ENCODE measurements around the gene CCDC30.
"Not testable (repeated sequence)": the region's sequence is repeated elsewhere in the genome, so short reads cannot be mapped to it uniquely, and the experiment has no call there.

The CCDC30 gene

DNA sequence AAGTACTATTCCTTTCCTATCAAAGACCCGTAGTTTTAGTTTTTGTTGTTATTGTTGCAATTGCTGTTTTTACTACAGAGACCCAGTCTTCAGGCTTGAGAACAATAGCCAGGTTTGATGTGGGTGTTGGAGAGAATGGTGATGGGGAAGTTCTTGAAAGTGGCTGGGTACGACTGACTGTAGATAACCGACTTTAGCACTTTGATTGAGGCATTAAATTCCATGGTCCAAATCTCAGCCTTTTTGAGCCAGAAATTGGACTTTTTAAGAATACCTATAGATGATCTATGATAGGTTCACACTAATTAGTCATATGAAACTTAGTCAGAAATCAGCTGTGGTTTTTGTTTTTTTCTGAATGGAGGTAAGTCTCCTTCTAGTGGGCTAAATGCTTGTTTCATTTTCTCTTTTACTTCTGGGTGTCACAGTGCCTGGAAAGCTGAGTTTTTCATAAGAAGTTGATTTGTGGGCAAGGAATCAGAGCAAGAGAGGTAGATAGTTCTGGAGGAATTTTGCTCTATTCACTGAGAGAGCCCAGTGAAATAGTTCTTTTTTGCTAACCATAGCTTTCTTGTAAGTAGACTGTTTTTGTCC, 197.9 kb downstream of the CCDC30 start:
- DNase-seq = peak; percentile 24

DNA sequence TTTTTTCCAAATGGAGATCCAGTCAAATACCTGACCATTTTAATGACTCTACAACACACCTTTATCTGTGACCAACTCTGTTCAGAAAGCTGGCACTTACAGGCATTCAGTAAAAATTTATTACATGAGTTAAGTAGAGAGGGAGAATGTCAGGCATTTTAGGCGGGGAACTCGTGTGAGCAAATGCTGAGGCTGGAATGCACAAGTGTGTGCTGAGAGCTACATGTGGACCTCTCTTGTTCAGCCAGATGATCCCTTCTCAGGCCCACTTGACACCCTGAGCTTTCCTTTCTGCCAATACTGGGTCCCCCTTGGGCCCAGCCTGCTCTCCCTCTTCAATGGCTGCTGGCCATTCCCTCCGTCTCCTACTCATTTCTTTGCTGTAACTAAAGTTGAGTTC, 206.8 kb downstream of the CCDC30 start:
- DNase-seq = no peak

DNA sequence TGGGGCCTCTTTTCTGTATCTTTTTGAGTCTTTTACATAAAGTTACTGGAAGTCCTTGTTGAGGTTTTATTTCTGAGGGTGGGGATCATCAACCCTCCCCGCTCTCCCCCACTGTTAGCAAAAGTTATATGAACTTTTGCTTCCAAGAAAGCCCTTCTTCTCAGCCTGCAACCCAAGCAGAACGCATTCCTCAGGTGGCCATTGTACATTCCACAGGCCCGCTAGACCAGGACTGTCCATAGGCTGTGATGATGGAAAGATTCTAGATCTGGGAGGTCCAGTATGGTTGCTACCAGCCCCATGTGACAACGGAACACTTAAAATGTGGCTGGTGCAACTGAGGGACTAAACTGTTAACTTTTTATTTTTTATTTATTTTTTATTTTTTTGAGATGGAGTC, 207.3 kb downstream of the CCDC30 start:
- no peak for DNase-seq

DNA sequence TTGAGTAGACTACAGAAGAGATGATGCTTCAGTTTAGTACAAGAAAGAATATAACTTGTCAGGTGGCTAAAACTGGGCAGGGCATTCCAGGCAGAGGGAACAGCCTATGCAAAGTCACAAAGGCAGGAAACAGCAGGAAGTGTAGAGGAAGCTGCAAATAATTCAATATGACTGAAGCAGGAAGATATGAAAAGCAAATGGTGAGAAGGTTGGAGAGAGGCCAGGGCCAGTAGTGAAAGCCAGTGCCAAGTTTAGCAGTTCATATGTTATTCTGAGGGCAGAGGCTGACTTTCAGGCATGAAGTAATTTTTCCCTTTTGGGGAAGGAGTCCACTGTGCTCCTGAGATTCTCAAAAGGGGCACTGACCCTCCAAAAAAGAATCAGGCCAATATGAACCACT, 211.1 kb downstream of the CCDC30 start:
- no peak for DNase-seq

DNA sequence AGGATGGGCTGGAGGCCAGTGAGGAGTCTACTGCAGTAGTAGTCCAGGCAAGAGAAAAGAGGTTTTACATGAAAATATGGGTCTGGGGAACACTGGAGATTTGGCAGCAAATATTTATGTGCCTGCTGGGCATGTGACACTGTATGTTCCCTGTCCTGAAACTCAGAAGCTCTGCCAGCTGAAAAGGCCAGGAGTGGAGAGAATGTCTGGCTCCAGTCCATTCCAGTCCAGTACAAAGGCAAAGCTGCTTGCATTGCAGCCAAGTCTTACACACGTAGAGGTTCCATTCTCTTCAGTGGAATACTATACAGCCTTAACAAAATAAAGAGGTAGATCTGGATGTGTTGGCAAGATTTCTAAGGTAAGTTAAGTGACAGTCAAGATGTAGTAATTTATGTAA, 211.6 kb downstream of the CCDC30 start:
- DNase-seq = no peak

DNA sequence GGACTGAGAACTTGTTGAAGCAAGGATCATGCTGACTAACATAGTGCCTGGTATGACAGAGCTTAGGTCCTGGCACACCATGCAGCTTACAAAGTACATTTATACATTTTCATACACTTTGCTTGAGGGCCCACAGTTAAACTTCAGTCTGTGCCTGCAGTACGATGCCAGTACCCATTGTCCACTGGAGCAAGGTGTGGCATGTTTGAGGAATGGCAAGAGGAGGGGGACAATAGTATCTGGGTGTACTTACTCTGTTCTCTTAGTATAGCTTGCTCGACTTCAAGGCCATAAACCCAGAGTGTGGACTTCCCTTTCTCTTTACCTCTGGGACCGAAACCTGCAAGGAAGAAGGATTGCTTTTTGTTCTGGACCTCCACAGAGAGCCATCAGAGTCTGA, 212.4 kb downstream of the CCDC30 start:
- DNase-seq = no peak

DNA sequence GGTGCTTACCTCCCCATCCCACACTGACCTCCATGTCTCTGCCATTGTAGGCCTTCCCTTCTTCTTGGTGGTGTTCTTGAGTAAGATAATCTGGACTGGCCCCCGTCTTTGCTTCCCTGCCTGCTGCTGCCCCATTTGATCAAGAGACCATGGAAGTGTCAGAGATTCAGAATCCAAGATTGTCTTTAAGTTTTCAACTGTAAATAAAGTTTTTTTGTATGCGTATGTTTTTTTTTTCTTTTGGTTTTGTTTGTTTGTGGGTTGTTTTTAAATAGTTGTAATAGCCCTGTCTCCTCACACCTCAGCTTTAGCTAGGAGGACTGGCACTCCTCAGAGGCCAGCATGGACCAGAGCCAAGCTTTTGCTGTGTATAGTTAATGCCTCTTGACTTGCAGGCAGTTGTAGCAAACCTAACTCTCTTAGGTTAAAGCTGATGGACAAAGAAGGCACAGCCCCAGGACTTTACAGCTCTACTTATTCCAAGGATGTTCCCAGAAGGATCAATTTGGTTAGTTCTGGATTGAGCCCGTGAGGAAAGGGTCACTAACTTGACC, 213.5 kb downstream of the CCDC30 start:
- no peak for DNase-seq

DNA sequence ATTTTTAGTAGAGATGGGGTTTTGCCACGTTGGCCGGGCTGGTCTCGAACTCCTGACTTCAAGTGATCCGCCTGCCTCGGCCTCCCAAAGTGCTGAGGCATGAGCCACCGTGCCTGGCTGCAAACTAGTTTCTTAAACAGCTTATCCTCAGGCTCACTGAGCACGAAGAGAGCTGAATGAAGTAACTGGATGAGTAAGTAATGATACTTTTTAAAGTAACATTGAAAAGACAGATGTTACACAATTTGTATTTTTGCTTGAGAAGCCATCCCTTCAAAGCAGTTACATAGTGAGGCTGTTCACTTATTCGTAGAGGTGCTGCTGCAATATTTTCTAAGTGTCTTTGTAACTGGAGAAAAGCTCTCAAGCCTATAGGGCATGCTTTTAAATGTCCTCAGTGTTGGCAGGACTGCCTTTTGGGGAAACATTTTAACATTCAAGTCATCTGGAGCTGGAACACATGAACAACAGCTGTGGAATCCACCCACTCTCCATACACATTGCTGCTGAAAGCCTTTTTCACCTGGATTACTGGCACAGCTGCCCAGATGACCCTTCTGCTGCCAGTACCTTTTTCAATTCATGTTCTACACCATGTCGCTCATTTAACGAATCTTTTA, 216.4 kb downstream of the CCDC30 start:
- no peak for DNase-seq

DNA sequence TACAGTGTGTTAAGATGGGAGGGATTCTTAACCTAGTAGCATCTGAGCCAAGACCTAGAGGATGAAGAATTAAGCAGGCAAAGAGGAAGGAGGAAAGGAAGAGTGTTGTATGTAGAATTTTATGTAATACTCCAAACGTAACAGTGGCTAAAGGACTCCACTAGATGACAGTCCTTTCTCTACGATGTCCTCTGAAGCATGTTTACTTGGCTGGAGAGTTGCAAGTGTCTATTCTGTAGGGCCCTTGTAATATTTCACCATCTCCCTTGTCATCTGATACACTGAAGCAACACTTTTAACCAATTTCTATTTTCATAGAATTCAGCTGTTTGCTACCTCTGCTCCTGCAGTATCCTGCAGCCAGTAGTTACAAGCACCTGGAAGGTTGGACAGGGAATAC, 217.0 kb downstream of the CCDC30 start:
- DNase-seq = no peak

DNA sequence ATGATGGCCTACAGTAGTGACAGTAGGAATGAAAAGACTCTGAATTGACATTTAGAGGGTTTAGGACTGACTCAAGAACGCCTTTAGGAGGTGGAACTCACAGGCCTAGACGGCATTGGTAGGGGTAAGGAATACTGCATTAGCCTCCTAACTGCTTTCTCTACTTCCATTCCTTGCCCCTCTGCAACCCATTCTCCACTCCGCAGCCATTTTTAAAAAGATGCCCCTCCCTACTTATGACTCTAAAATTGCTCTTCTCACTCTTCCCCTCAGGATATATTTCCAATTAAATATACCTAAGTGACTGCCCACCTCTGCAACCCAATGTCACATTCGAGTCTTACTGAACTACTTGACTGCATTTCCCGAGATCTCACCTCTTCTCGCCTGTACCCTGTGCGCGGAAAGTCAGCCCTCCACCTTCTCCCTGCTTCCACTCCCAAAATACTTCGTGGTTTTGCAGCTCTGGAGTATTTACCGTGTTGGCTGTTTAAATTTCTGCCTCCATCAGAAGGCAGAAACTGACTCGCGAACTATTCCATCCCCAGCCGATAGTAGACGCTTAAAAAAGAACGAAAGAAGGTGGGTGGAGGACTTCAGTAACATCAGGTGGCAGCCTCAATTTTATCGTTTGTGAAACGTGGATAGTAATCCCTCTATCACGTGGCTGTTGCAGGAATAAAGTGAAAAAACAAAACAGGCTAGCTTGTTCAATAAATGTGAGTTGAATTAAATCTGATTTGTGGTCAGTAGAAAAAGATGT, 218.0 kb downstream of the CCDC30 start:
- peak; percentile 26 for DNase-seq

DNA sequence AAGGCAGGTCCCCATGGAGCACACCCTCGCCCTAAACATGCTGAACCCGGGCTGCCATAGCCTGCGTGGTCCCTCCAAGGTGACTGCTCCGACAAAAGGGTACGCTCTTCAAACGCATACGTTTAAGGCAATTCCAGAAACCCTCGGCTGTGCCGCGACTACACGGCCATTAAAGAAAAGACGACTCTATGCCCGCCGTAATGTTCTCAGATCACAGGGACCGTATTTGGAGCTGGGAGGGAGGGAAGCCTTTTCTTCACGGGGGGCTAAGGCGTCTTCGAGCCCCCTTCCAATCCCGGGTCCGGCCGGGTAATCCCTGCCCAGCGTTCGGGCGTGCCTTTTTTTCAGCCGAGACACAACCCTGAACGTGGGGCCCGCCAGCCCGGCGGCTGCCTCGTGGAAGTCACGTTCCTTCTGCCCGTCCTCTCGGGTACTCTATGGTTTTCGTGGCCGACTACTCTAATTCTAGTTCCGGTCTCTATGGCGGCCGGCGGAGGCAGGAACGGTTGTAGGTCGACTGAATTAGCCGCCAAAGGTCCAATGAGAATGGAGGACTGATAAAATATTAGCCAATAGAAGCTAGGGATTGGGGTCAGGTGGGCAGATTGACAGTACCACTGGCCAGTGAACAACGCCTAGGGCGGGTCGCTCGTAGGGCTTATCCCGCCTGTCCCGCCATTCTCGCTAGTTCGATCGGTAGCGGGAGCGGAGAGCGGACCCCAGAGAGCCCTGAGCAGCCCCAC, 218.8 kb downstream of the CCDC30 start, which contains the start of gene YBX1:
YBX1 (plus strand) TSS at position 678 of the 743 bp plus-strand sequence. CDS start 148 bp downstream, outside the sequence.
- DNase-seq = peak; percentile 99

DNA sequence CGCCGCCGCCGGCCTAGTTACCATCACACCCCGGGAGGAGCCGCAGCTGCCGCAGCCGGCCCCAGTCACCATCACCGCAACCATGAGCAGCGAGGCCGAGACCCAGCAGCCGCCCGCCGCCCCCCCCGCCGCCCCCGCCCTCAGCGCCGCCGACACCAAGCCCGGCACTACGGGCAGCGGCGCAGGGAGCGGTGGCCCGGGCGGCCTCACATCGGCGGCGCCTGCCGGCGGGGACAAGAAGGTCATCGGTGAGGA, 219.3 kb downstream of the CCDC30 start:
- not testable (repeated sequence) for DNase-seq

DNA sequence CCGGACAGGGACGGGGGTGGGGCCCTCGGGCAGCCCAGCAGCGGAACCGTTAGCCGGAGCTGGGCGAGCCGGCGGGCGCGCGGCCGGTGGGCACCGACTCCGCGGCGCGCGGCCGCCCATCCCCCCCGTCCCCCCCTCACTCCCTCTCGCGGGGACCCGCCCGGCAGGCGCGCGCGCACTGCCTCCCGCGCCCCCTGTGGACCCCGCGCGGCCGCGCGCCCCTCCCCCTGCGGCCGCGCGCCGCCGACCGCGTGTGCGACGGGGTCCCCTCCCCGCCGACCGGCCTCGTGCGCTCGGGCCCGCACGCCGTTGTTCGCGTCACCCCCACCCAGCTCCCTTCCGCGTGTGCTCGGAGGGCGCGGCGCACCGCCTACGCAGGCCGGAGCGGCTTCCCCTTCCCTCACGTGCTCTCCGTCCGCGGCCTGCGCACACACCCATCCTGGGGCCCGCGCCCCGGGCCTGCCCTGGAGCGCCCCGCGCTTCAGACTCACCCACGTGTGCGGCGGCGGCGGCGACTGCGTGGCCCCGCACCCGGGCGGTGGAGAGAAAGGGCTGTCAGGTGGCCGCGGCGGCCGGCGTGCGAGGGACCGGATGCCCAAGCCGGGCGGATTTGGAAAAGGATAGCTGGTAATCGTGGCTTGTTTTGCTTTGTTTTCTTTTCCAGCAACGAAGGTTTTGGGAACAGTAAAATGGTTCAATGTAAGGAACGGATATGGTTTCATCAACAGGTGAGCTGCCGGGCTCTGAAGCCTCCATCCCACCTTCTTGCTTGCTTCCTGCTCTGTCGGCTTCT, 219.8 kb downstream of the CCDC30 start:
- peak; percentile 63 for DNase-seq

DNA sequence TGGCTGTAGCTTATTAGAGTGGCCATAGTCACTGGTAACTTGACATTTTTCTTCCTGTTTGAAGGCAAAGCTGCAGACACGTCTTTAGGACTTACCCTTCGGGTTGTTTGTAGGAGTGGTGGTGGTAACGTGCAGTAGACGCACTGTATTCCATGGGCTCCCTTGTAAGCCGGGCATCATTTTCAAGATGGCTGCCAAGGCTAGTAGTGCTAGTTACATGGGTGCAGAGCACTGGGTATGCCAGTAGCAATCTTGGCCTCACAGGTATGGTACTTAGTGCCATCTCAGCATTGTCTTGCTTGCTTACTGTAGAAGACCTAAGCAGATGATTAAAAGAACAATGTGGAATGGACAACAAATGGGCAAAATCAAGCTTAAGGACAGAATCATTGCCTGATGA, 221.1 kb downstream of the CCDC30 start:
- no peak for DNase-seq

DNA sequence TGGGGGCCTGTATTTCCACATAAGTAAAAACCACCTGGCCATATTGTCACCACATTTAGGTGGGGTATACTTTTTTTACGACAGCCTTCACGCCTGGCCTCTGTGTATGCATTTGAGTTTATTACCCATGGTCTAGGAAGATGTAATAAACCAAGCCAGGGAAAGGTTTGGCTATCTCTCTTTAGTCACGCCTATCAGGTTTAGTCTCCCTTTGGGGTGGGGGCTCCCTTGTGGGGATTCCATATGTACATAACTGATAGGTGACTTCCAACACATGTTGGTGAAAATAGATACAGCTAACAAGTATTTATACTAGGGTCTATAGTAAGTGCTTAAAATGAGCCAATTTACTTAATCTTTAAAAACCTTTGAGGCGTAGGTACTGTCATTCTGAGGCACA, 223.3 kb downstream of the CCDC30 start:
- DNase-seq = no peak

DNA sequence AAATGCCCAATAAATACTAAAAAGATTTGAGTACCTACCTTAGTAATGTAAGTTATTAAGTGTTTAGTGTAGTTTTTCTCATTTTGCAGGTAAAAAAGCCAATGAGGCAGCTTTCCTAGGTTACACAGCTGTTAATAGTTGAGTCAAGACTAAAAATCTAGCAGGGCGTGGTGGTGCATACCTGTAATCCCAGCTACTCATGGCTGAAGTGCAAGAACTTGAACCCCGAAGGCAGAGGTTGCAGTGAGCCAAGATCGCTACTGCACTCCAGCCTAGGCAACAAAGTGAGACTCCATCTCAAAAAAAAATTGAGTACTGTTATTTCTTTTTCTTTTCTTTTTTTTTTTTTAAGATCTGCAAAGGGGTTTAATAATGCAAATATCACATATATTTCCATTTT, 226.8 kb downstream of the CCDC30 start:
- no peak for DNase-seq

DNA sequence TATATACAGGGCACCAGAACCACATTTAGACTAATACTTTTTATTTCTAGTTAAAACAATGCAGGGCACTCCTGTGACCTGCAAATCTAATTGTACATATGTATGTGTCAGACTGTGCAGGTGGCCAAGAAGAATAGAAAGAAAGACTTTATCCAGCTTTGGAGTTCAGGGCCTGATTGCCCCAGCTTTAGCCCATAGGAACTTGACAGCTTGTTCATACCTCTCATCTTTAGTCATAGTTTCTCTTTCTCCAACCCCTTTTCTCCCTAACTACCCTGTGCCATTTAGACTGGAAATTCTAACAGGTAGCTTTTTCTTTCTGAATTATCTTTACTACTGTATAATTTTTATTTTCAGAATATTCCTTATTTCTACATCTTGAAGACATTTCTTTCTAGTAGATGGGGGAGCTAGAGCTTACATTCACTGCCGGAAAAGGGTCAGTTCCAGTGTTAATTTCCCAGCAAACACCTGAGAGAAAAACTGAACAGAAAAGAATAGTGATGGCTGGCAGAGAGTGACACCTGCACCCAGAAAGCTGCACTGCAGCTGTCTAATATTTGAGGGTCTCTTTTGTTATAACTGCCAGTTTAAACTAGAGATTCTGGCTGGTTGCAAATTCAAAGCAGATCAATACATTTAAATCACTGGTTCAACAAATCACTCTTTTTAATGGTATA, 227.5 kb downstream of the CCDC30 start:
- no peak for DNase-seq

DNA sequence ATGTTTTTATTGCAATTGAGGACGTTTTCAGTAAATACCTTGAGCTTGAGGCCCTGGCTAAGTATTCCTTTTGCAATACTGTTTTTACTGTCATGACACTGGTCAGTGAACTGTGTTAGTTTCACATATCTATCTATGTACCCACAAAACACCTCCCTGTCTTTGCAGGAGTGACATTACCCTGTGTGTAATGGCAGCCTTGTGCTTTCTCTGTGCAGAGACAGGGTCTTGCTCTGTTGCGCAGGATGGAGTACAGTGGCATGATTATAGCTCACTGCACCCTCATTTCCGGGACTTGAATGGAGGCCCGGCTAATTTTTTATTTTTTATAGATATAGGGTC, 228.0 kb downstream of the CCDC30 start:
- DNase-seq = no peak

DNA sequence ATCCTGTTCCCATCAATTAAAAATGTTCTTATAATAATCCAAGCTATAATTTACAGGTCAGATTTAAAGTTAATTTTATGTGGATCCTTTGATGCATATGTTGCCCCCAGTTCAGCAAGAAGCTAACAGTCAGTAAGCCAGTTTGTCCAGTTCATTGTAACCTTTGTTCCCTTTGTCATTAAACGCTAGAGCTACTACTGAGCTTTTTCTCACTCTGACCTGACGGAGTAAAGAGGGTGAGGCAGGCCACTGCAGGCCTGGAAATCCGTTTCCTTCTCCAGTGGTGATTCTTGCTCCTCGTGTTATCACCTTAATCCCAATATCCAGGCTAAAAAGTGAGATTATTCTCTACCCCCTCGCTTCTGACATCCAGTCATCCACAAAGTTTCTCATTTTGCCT, 229.4 kb downstream of the CCDC30 start:
- DNase-seq = no peak

DNA sequence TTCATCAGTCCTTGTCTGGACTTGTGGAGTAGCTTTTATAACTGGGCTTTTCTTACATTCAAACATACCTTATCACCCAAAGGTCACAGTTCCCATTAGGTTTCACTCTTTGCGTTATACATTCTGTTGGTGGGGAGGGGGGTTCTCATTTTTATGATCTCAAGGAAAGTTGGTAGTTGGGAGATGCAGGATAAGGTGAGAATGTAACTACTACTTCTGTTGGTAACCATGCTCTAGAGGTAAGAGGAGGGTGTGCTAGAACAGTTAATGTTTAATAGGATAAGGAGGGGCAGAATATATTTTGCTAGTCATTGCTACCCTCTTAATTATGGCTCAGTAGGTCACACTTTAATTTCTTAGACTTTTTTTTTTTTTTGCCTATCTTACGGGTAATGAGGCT, 229.8 kb downstream of the CCDC30 start:
- no peak for DNase-seq

DNA sequence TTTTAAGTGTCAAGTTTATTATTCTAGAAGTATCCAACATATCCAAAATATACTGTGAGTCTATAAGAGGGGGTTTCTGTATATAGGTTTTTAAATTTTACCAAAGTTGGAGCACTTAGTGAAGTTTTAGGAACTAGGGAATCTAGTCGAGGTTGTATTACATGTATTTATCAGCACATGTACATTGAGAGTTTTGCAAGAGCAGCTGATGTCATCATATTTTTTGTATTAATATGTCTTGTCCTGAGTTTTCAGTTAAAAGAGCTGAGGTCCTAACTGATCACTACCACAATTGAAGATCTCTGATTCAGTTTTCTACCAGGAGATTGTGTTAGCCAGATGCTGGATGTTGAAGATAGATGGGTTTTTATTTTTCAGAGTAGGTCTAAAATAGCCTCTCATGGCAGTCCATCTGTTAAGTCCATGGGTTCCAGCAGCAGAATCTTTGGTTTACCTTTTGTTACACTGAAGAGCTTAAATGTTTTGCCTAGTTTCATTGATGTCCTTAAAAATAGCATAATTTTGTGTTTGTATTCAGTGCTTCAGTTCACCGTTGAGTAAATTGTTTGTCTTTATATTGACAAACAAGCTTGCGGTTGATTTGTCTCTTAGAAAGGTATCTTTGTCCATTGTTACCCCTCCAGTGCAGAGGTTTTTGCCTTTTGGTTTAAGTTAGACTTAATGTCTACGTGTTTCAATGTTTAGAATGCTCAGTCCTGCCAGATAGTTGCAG, 235.2 kb downstream of the CCDC30 start:
- DNase-seq = no peak

DNA sequence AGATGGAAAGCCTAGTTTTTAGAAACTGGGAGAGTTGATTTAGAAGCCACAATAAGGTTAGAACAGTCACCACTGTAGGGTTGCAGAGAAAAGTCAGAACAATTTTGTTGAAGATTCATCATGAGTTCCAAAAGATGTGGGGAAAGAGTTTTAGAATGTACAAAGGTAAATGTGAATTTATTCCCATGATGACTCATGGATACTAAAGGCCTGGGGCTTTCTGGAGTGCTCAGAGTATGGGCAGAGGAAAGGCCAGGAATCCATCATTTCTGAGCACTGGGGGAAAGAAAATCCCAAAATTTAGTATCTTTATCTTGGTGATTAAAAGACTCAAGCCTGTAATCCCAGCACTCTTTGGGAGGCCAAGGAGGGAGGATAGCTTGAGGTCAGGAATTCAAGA, 236.9 kb downstream of the CCDC30 start:
- DNase-seq = no peak
